Sigmoid colon (tissue), 3 donors: ENCODE data around the gene PRKAR2A.
"Not testable (repeated sequence)": the region's sequence is repeated elsewhere in the genome, so short reads cannot be mapped to it uniquely, and the experiment has no call there.

ENCODE experiments used
- CTCF ChIP-seq, 4 experiments: fragments of 450-650 bp in 3 of 4; fragments of 200-600 bp in 1 of 4; IDR thresholded peaks; one replicate each; pipeline ENCODE4 v1.5.1; 2016 to 2019; ENCODE audit warnings: antibody characterized with exemption in 4 of 4, mild to moderate bottlenecking in 3 of 4, moderate library complexity in 2 of 4
- POLR2A ChIP-seq, 2 donors: fragments of 450-650 bp; IDR thresholded peaks; one replicate each; pipeline ENCODE4 v1.6.1; 2016; ENCODE audit warnings: antibody characterized with exemption in 2 of 2, mild to moderate bottlenecking in 2 of 2, moderate library complexity in 2 of 2

DNA sequence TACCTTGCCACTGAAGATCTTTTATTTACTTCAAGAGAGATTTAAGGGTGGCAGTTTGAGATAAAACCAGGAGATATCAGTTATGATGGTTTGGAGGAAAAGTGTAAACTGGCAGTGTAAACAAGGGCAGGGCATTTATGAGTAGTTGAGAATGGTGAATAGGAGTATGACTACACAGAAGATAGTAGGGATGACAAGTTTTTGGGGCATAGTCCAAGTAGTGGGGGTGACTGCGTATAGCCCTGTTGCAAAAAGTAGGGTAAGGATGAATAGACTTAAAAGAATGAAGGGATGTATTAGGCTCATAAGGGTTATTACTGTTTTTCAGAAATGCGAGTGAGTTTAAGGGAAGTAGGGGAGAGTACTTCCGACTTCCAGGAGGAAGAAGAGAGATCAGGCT lies 124.4 kb downstream of the PRKAR2A start:
- TF ChIP-seq CTCF, POLR2A (IDR thresholded peaks at IDR 0.05): not testable (repeated sequence)
